Stimulated activated memory B cell treated with anti-CD40 and anti-IgM and Interleukin-4, amounts not matched to agents 10 μg/mL and 1 μg/mL and 100 μg/mL, for 72 hours (primary cell): Measurements from ENCODE around the gene CYSLTR1.
"Not testable (repeated sequence)": the region's sequence is repeated elsewhere in the genome, so short reads cannot be mapped to it uniquely, and the experiment has no call there.

Experiments
- ATAC-seq: fragments of 150-1000 bp; cut with Tn5 transposase; 2 replicates; pipeline ENCODE4 v1.10.0; 2021
- H3K27ac Mint-ChIP-seq: one replicate; pipeline ENCODE4 v1.8.0; 2022; ENCODE audit warnings: mild to moderate bottlenecking, mixed read lengths
- H3K27me3 Mint-ChIP-seq: one replicate; pipeline ENCODE4 v1.8.0; 2022; ENCODE audit warnings: mixed read lengths
- H3K36me3 Mint-ChIP-seq: one replicate; pipeline ENCODE4 v1.8.0; 2022; ENCODE audit warnings: mixed read lengths
- H3K4me1 Mint-ChIP-seq: one replicate; pipeline ENCODE4 v1.8.0; 2022; ENCODE audit warnings: mixed read lengths
- H3K4me3 Mint-ChIP-seq: one replicate; pipeline ENCODE4 v1.8.0; 2022; ENCODE audit warnings: mild to moderate bottlenecking, moderate library complexity, mixed read lengths
- H3K9me3 Mint-ChIP-seq: one replicate; pipeline ENCODE4 v1.8.0; 2022; ENCODE audit warnings: mixed read lengths

The CYSLTR1 gene

DNA sequence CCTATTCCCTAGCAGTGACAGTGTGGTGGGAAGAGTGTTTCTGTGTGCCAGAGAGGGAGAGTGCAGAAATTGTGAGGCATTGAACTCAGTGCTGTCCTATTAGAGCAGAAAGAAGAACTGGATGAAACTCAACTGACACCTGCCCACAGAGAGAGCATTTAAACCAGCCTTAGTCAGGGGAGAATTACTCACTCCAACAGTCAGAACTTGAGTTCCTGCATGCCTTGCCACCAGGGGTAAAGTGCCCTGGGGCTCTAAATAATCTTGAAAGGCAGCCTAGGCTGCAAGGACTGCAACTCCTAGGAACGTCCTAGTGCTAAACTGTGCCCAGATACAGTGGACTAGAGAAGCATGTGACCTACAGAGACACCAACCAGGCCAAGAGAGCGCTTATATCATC lies 12.8 kb downstream of the CYSLTR1 start:
- Mint-ChIP-seq H3K4me1 (peaks cover 85% of the 10 kb centered on the region), H3K9me3 (peaks cover 6% of the 10 kb centered on the region), H3K27ac (peak overlapping the region; percentile 71), H3K27me3 (no peaks in the 10 kb centered on the region), H3K36me3 (peaks cover 84% of the 10 kb centered on the region), H3K4me3 (peak overlapping the region; percentile 28)
- ATAC-seq, result peak; percentile 74

DNA sequence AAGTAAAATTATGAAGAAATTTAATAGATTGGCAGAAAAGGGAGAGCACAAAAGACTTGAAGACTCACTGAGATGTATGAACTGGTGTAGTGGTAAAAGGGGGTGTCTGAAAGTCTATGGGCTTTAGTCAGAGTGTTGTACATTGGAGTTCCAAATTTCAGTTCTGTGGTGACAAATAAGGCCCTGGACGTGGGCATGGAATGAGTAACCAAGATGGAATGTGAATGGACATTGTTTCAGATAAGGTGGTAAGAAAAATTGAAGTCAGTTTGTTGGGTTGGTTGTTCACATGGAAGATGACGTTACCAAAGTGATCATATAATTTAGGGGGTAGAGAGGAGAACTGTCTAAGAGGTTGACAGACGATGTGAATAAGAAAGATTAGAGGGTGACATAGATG lies 13.9 kb downstream of the CYSLTR1 start:
- H3K4me3 Mint-ChIP-seq, result peak overlapping the region; percentile 34

DNA sequence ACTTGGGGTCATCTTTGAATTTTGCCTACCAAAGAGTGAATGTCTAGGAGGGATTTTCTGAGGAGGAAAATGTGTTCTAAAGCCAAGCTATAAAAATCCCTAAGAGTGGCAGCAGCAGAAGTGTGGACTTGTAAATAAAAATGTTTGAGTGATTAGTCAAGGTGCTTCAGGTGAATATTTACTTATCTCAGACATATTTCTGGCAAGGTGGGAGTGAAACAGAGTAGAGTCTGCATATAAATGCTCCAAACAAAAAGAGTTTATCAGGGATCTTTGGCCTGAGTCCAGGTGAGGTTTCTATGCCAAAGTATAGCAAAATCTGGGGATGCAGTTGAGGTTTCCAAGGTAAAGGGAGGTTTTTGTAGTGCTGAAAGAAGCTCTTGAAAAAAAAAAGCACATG lies 19.7 kb downstream of the CYSLTR1 start:
- peaks cover 75% of the 10 kb centered on the region for H3K36me3 Mint-ChIP-seq

More for the DNA sequence above, 13.9 kb downstream of the CYSLTR1 start:
- no peaks in the 10 kb centered on the region for H3K27me3 Mint-ChIP-seq
- H3K36me3 Mint-ChIP-seq, result peaks cover 90% of the 10 kb centered on the region
- H3K9me3 Mint-ChIP-seq, result peaks cover 6% of the 10 kb centered on the region
- H3K4me1 Mint-ChIP-seq, result peaks cover 90% of the 10 kb centered on the region
- ATAC-seq, result no peak
- H3K27ac Mint-ChIP-seq, result peak overlapping the region; percentile 71

DNA sequence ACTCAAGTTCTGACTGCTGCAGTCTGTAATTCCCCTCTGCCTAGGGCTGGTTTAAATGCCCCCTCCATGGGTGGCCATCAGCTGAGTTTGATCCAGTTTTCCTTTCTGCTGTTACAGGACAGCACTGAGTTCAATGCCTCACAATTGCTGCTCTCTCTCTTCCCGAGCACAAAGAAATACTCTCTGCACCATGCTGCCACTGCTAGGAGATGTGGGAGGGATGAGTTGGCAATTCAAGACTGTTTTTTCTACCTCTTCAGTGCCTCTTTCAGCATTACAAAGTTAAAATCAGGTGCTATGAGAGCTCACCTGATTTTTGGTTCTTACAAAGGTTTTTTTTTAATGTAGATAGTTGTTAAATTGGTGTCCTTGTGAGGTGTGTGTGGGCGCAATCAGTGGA lies 24.3 kb downstream of the CYSLTR1 start:
- ATAC-seq, result no peak
- H3K36me3 Mint-ChIP-seq, result peaks cover 71% of the 10 kb centered on the region
- H3K27me3 Mint-ChIP-seq, result no peaks in the 10 kb centered on the region
- no peak overlapping the region for H3K4me3 Mint-ChIP-seq
- no peak overlapping the region for H3K27ac Mint-ChIP-seq
- no peaks in the 10 kb centered on the region for H3K4me1 Mint-ChIP-seq
- no peaks in the 10 kb centered on the region for H3K9me3 Mint-ChIP-seq

More for the DNA sequence above, 19.7 kb downstream of the CYSLTR1 start:
- Mint-ChIP-seq H3K9me3 (no peaks in the 10 kb centered on the region), H3K4me1 (peaks cover 40% of the 10 kb centered on the region), H3K27me3 (no peaks in the 10 kb centered on the region), H3K27ac (peak overlapping the region; percentile 19), H3K4me3 (no peak overlapping the region)
- no peak for ATAC-seq

DNA sequence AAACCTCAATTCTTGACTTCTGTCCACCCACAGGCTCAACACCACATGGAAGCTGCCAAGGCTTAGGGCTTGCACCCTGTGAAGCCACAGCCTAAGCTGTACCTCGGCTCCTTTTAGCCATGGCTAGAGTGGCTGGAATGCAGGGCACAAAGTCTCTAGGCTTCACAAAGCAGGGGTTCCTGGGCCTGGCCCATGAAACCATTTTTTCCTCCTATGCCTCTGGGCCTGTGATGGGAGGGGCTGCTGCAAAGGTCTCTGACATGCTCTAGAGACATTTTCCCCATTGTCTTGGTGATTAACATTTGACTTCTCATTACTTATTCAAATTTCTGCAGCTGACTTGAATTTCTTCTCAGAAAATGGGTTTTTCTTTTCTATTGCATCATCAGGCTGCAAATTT lies 26.5 kb downstream of the CYSLTR1 start:
- not testable (repeated sequence) for H3K27me3 Mint-ChIP-seq, H3K4me3 Mint-ChIP-seq, H3K9me3 Mint-ChIP-seq, H3K27ac Mint-ChIP-seq, H3K4me1 Mint-ChIP-seq, ATAC-seq
- peaks cover 60% of the 10 kb centered on the region for H3K36me3 Mint-ChIP-seq

DNA sequence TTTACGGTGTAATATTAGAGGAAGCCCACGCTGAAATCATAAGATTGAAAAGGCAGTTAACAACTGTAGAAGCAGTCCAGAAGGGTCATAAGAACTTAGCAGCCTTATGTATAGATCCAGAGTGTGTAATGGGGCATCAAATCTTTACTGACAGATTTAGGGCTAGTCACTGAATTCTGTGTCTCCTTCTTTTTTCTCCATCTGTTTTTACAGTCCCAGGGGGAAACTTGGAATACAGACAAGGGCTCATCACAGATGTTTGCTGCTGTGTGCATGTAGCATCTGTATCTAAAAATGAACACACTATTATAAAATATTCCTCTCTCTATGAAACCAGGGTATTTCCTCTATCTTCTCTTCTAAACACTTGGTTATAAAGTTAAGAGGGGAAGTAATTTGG lies 43.9 kb downstream of the CYSLTR1 start:
- ATAC-seq, result no peak
- Mint-ChIP-seq H3K9me3 (peaks cover 6% of the 10 kb centered on the region), H3K4me1 (peaks cover 8% of the 10 kb centered on the region), H3K27me3 (no peaks in the 10 kb centered on the region), H3K27ac (no peak overlapping the region), H3K4me3 (no peak overlapping the region), H3K36me3 (peaks cover 65% of the 10 kb centered on the region)

DNA sequence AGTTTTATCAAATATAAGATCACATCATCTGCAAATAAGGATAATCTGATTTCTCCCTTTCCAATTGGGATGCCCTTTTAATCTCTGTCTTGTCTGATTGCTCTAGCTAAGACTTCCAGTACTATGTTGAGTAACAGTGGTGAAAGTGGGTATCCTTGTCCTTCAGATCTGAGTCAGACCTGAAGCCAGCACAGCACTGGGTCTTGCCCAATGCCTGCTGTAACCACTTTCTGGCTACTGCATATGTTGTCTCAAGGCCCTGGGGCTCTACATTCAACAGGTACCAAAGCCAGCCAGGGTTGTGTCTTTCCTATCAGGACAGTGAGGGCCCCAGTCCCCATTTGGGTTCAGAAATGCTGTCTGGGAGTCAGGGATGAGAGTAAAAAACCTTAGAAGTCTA lies 90.3 kb downstream of the CYSLTR1 start:
- Mint-ChIP-seq H3K4me3 (no peak overlapping the region), H3K9me3 (peaks cover 2% of the 10 kb centered on the region), H3K4me1 (no peaks in the 10 kb centered on the region), H3K27me3 (no peaks in the 10 kb centered on the region), H3K27ac (no peak overlapping the region), H3K36me3 (peaks cover 4% of the 10 kb centered on the region)
- no peak for ATAC-seq

DNA sequence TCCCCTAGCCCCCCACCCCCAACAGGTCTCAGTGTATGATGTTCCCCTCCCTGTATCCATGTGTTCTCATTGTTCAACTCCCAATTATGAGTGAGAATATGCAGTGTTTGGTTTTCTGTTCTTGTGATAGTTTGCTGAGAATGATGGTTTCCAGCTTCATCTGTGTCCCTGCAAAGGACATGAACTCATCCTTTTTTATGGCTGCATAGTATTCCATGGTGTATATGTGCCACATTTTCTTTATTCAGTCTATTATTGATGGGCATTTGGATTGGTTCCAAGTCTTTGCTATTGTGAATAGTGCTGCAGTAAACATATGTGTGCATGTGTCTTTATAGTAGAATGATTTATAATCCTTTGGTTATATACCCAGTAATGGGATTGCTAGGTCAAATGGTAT lies 101.4 kb downstream of the CYSLTR1 start:
- not testable (repeated sequence) for H3K27ac Mint-ChIP-seq, H3K4me1 Mint-ChIP-seq, H3K27me3 Mint-ChIP-seq, H3K4me3 Mint-ChIP-seq, H3K36me3 Mint-ChIP-seq, ATAC-seq
- H3K9me3 Mint-ChIP-seq, result peaks cover 10% of the 10 kb centered on the region
